ENCODE measurements around the gene IGF1R. TPM values are rescaled to one million over a fixed set of nuclear protein-coding genes. Genes with fewer than 3 reads are reported as not detected.

The IGF1R gene
- total RNA-seq, 4 donors from 2014 or later = 31.6 to 87.8 (median 60.0) TPM

GRCh38 chr15:98938799-98939198, 290.5 kb downstream of the IGF1R start:
- Histone ChIP-seq H3K27ac (no peak overlapping the region), H3K27me3 (no peaks in the 10 kb centered on the region), H3K4me3 (no peak overlapping the region), H3K36me3 (peaks cover 0 to 91% of the 10 kb centered on the region in 2 donors), H3K4me1 (peaks cover 0 to 12% (median 8%) of the 10 kb centered on the region in 3 donors), H3K9me3 (no peaks in the 10 kb centered on the region)
- 88 to 93% methylated on average over 5 of the region's 5 CpGs for WGBS, 2 donors (ENCODE audit: low coverage in 1 of 2)
- TF ChIP-seq CTCF (IDR thresholded peaks at IDR 0.05) (no peak), EP300 (IDR thresholded peaks at IDR 0.05) (no peak), POLR2AphosphoS5 (IDR thresholded peaks at IDR 0.05) (no peak), POLR2A (IDR thresholded peaks at IDR 0.05) (no peak)
- ATAC-seq = no peak

GRCh38 chr15:98939311-98940080, 291.2 kb downstream of the IGF1R start:
- TF ChIP-seq CTCF (IDR thresholded peaks at IDR 0.05) (no peak), POLR2A (IDR thresholded peaks at IDR 0.05) (no peak), EP300 (IDR thresholded peaks at IDR 0.05) (no peak), POLR2AphosphoS5 (IDR thresholded peaks at IDR 0.05) (no peak)
- H3K36me3 ChIP-seq = peaks cover 0 to 90% of the 10 kb centered on the region in 2 donors
- no peak overlapping the region for H3K4me3 ChIP-seq
- 78 to 86% methylated on average over 5 to 11 of the region's 13 CpGs for WGBS, 2 donors (ENCODE audit: low coverage in 1 of 2)
- H3K9me3 ChIP-seq = no peaks in the 10 kb centered on the region
- peaks cover 0 to 19% (median 8%) of the 10 kb centered on the region in 3 donors for H3K4me1 ChIP-seq
- no peaks in the 10 kb centered on the region for H3K27me3 ChIP-seq
- ATAC-seq = no peak
- H3K27ac ChIP-seq = no peak overlapping the region

- Histone ChIP-seq H3K4me1 (peaks cover 0 to 20% (median 12%) of the 10 kb centered on the region in 3 donors), H3K9me3 (no peaks in the 10 kb centered on the region), H3K27ac (no peak overlapping the region), H3K27me3 (no peaks in the 10 kb centered on the region), H3K36me3 (peaks cover 0 to 85% of the 10 kb centered on the region in 2 donors), H3K4me3 (no peak overlapping the region)
- TF ChIP-seq POLR2A (IDR thresholded peaks at IDR 0.05) (no peak), CTCF (IDR thresholded peaks at IDR 0.05) (no peak), POLR2AphosphoS5 (IDR thresholded peaks at IDR 0.05) (no peak), EP300 (IDR thresholded peaks at IDR 0.05) (no peak)
- no peak for ATAC-seq
- WGBS, 2 donors (ENCODE audit: low coverage in 1 of 2) = 82 to 93% methylated on average over 5 of the region's 5 CpGs
Observed at GRCh38 chr15:98941595-98942255, 293.4 kb downstream of the IGF1R start.

- ATAC-seq = no peak
- 86 to 95% methylated on average over 7 of the region's 7 CpGs for WGBS, 2 donors (ENCODE audit: low coverage in 1 of 2)
- H3K4me1 ChIP-seq = peaks cover 0 to 20% (median 12%) of the 10 kb centered on the region in 3 donors
- no peaks in the 10 kb centered on the region for H3K27me3 ChIP-seq
- peak overlapping the region in 2 of 4 donors; percentile 57 to 70 for H3K27ac ChIP-seq
- no peaks in the 10 kb centered on the region for H3K9me3 ChIP-seq
- H3K4me3 ChIP-seq = no peak overlapping the region
- peaks cover 0 to 86% of the 10 kb centered on the region in 2 donors for H3K36me3 ChIP-seq
- no peak for TF ChIP-seq POLR2A (IDR thresholded peaks at IDR 0.05)
- no peak for TF ChIP-seq EP300 (IDR thresholded peaks at IDR 0.05)
- no peak for TF ChIP-seq POLR2AphosphoS5 (IDR thresholded peaks at IDR 0.05)
- no peak for TF ChIP-seq CTCF (IDR thresholded peaks at IDR 0.05)
Observed at GRCh38 chr15:98942431-98942830, 294.1 kb downstream of the IGF1R start.
